HG02885 (cell line): Measurements from ENCODE around the gene PSMD14.

ENCODE experiments used
- ATAC-seq: cut with Tn5 transposase; IDR thresholded peaks from one replicate; pipeline ENCODE4 v1.9.1; 2021; ENCODE audit warnings: mild to moderate bottlenecking; ENCODE audit not compliant: unreplicated experiment, poor library complexity

Gene PSMD14

GRCh38 chr2:161374446-161374845 lies 66.2 kb downstream of the PSMD14 start:
- no peak for ATAC-seq

GRCh38 chr2:161379740-161380139 lies 71.5 kb downstream of the PSMD14 start:
- no peak for ATAC-seq

- ATAC-seq: no peak
These were observed 73.3 kb downstream of the PSMD14 start for GRCh38 chr2:161381546-161381945.

DNA sequence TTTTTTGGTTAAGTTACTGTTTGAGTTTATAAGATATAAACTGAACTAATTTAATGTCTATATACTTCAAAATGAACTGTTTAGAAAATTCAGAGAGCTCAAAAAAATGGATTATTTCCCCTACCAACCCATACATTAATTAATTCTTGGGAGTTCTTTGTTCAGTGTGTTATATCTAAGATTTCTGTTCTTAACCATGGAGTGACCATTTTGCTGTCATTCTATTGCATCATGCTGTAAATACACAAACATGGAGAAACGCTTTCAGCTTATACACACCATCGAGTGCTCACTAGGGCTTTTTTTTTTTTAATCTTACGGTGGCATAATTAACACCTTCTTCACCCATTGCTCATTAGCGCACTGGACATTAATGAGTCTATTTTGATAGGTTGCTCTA lies 74.5 kb downstream of the PSMD14 start:
- no peak for ATAC-seq

DNA sequence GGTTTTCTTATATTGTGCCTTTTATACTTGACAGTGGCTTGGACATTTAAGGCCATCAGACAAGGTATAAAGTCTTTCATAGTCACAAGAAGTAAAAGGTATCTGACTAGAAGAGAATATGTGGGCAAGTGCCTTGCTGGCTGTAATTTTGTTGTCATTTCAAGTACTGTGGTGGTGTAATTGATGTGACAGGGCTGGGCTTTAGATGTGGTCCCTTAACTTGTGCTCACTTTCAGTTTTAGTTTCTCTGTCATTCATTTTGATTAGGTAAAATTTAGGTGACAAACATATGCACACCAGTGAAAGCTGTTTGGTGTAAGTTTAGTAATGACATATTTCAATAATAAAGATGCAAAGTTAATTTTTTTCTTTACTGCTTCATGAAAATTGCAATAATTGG lies 76.6 kb downstream of the PSMD14 start:
- peak; percentile 79 for ATAC-seq

DNA sequence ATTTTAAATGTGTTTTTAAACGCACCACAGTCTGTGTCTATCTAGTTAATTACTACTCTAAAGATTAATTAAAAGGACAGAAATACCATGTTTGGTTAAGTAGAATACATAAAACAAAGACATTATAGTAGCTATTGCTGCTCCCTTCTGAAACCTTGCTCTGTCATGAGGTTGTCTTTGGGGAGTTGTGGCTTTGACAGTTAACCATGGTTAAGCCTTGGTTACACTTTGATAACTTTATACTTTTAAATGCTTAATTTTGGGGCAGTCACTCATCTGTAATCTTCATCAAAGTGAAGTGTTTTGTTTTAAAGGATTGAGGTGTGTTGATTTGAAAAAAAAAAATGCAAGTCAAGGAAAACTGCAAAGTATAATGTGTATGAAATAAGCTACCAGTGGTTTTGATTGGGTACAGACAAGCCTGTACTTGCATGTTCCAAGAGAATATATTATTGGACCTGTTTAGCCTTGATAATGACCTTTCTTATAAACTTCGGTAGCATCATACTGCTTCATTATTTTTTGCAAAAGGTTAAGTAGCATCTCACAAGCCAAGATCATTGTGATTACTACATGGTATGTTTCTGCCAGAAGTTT lies 78.1 kb downstream of the PSMD14 start:
- ATAC-seq: peak; percentile 67

DNA sequence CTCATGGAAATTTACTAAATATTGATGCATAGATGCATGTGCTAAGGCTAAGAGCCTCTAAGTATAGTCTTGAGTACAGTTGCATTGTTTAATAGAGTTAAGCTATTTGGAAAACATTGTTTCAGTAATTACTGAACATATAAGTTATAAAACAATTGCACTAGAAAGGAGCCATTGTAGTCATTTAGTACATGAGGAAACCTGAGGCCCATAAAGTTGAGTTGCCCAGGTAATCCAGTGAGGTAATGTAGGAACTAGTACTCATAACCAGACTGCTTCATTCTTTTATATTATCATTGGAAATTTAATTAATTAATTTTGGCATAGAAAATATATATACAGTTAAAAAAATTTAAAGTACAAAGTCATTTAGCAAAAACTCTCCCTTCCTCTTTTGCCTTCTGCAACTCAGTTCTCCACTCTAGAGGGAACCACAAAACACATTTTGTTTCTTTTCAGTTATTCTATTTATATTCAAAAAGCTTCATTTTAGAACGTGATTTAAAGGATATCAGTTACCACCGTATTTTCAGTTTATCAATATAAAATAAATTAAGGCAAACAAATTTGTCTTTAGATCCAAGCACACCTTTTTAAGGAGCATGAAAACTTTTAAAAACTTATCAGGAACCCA lies 80.0 kb downstream of the PSMD14 start:
- peak; percentile 35 for ATAC-seq

DNA sequence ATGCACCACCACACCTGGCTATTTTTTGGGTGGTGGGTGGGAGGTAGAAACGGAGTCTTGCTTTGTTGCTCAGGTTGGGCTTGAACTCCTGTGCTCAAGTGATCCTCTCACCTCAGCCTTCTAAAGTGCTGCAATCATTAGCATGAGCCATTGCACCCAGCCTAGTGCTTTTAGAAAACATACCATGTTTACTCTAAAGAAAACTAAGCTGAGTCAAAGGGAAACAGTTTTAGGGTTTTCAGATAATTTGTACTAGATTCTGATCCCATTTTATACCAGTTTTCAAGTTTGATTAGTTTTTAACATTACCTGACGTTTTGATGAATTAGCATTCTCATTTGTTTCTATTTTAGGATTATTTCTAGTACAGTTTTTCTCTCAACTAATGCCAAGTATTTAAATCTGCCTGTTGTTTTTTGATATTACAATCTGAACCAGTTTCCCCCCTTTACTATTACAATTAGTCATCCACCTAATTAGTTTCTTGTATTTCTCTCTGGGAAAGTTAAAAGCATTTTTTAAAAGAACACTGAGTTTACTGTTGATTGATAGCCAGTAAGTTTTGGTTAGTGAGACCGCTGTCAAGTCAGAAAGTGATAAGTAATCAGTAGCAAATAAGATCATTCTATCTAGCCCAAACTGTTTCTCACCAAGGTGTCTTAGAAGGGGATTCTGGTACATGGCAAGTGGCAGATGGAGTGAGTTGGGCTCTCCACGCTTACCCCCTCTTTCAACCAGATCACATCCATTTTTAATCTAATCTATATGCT lies 83.7 kb downstream of the PSMD14 start:
- ATAC-seq: no peak

DNA sequence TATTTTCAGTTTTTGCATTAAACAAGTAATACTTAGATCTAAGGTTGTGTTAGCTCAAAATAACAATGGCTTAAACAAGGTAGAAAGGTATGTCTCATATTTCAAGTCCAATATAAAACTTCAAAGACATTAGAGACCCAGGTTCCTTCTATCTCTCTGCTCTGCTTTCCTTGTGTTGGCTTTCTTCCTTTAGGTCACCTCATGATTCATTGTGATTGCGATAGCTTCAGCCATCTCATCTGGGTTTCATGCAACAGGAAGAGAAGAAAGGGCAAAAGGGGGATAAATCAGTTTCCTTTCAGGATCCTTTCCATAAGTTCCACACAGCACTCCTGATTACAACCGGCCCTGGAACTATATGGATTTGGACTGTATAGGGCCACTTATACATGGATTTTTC lies 91.9 kb downstream of the PSMD14 start:
- no peak for ATAC-seq

DNA sequence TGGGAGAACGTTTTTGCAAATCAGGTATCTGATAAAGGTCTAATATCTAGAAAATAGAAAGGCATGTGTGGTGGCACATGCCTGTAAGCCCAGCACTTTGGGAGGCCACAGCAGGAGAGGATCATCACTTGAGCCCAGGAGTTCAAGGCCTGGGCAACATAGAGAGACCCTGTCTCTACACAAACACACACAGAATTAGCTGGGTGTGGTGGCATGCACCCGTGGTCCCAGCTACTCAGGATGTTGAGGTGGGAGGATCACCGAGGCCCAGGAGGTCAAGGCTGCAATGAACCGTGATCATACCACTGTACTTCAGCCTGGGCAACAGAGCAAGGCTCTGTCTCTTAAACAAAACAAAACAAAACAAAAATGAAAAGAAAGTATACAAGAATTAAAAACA lies 94.1 kb downstream of the PSMD14 start:
- ATAC-seq: no peak

GRCh38 chr2:161406316-161406715 lies 98.1 kb downstream of the PSMD14 start:
- no peak for ATAC-seq

DNA sequence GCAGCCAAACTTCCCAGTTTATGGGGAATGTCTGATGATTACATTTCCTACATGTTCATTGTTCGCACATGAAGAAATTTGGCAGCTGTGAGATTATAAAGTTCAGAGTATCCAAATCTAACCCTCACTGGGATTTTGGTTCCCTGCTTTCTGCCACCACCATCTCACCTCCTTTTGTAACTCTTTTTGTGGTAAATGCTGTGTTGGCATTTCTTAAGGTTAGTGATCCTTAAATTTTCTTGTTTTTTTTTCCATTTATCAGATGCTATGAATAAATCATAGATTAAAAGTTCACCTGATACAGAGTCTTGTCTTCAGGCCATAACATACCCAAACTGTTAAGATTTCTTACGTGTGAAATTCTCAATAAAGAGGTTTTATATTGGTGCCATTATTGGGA lies 99.4 kb downstream of the PSMD14 start:
- ATAC-seq: no peak

DNA sequence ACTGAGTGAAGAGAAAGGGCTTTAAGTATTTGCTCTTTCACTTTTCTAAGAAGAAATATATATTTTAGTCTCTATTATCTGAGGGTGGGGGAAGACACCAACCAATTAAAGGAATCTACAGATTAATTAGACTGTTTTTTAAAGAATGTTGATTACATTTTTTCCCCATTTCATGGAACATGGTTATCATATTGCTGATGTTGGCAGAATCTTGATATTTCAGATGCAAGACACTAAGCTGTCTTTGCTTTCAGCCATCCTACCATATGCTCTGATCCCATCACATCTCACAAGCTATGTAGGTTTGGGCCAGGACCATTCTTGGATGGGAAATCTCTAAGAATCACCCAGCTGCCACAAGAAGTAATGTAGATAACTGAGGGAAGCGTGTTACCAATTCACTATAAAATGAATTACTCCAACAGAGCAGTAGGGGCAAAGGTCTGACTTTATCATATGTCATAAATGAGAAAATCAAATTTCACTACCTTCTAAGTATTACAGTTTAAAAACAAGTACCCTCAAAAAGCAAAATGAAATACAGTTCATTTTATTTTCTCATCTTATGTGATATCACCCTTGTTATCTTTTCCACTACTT lies 101.2 kb downstream of the PSMD14 start:
- no peak for ATAC-seq

DNA sequence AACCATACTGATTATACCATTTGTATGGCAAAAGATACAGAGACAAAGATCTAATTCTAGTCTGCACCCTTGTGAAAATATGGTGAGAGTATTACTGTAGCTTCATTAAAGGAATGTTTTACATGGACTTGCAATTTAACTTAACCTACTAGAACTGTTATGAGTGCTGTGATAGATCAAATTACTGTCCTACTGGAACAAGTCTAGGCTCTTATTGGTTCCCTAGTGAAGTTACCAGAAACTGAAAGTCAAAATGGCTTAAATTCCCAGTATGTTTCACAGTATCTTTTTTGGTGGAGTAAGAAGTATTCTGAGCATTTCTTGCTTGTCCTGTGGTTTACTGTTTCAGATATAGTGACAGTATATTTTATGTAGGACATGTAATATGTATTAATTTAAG lies 104.1 kb downstream of the PSMD14 start:
- ATAC-seq: no peak

- peak; percentile 45 for ATAC-seq
These were observed 106.1 kb downstream of the PSMD14 start for GRCh38 chr2:161414042-161415033.

GRCh38 chr2:161415034-161415986 lies 107.1 kb downstream of the PSMD14 start:
- ATAC-seq: peak; percentile 36

GRCh38 chr2:161415987-161416707 lies 107.9 kb downstream of the PSMD14 start, which contains the start of gene TBR1:
Gene TBR1 (plus strand): TSS chr2:161416297. CDS start chr2:161416411, 114 bp downstream.
- no peak for ATAC-seq
